ELF-1 (cell line): ENCODE data around the gene TMEM63B.
"Not testable (repeated sequence)": the region's sequence is repeated elsewhere in the genome, so short reads cannot be mapped to it uniquely, and the experiment has no call there.

ENCODE experiments used
- DNase-seq: peaks from one replicate; pipeline ENCODE4 v3.0.0-alpha.2; 2016; ENCODE audit warnings: low read depth, low spot score

TMEM63B gene

DNA sequence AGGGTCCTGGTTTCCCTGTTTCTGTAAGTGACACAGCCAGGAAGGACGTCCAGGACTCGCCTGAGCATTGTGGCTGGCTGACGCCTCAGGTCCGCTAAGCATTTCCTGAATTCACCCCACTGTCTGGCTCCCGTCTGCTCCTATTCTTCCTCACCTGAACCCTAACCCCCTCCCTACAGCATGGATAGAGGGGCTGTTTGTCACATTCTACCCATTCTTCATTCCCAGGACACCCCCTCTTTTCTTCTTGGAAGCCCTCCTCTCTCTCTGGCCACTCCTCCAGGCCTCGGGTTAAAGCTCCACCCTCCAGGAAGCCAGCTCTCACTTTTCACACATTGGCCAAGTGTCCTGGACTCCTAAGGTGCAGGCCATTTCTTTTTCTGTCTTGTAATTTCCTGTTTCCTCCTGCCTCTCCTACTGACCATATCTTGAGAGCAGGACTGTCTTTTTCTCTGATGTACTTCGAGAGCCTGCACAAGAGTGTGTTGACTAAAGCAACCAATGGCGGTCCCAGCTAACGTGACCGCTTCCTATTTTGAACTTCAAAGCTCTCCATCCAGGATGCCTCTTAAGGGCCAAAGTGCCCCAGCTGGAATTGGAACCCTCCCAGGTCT lies 65.2 kb downstream of the TMEM63B start:
- peak; percentile 24 for DNase-seq

GRCh38 chr6:44193307-44193910 lies 66.1 kb downstream of the TMEM63B start:
- DNase-seq, result no peak

DNA sequence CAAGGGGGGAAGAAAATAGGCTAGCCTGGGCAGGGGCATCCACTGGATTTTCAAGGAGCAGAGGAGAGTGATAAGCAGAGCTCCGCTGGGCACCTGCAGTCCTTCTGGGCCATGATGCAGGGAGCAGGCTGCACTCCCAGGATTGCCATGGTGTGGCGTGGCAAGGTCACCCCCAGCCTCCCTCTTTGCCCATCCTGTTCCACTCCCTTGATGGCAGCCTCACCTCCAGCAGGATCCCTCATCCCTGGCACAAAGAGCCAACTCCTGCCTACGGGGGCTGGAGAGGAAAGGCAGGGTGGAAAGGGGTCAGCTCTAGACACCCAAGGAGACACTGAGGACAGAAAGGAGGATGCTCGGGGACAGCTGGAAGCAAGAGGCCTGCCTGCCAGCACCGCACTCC lies 67.0 kb downstream of the TMEM63B start:
- no peak for DNase-seq

- DNase-seq, result not testable (repeated sequence)
Observed at GRCh38 chr6:44196351-44196750, 69.0 kb downstream of the TMEM63B start.

- no peak for DNase-seq
Observed at GRCh38 chr6:44198684-44199083, 71.3 kb downstream of the TMEM63B start.

- DNase-seq, result no peak
Observed at GRCh38 chr6:44199883-44200282, 72.5 kb downstream of the TMEM63B start.

DNA sequence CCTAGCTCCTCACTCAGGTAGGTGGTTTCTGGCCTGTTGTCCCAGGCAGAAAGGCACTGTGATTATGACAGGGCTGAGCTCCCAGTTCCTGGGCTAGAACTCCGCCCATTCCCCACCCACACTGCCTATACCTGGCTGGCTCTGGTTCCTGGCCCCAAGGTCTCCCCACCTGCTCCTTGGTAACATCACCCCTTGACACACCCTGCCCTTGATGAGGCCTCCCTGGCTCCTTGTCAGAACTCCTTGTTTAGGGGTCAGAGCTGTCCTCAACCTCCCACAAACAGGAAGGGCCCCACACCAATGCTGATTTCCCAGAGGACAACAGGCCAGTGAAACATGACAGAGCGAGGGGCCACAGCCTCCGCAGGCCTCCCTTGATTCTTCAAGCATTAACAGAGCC lies 73.8 kb downstream of the TMEM63B start:
- no peak for DNase-seq

GRCh38 chr6:44201638-44202303 lies 74.4 kb downstream of the TMEM63B start:
- peak; percentile 19 for DNase-seq

DNA sequence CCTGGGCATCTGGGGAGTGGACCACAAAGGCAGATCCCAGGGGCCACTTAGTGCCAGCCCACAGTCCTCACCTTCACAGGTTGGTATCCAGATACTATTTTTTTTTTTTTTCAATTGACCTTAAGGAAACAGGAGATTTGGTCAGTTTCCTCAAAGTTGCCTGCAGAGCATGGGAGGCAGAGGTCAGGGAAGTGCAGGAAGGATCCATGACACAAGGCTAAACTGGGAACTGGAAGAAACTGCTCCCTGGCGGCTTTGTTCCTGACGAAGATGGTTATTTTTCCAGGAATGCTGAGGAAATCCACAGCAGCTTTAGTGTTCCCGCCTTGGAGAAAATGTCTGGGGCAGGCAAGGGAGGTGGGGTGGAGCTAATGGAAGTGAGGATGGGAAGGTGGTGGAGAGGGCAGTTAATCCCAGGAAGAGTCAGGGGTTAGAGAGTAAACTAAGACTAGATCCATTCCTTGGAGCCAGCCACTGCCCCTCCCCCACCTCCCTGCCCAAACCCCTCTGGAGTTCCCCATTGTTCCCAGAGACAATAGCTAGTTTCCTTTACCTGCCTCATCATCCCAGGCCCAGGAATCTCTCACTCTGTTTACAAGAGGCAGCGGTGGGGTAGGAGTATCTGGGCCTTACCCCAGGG lies 75.1 kb downstream of the TMEM63B start:
- peak; percentile 88 for DNase-seq

GRCh38 chr6:44202972-44203750 lies 75.8 kb downstream of the TMEM63B start:
- peak; percentile 73 for DNase-seq

DNA sequence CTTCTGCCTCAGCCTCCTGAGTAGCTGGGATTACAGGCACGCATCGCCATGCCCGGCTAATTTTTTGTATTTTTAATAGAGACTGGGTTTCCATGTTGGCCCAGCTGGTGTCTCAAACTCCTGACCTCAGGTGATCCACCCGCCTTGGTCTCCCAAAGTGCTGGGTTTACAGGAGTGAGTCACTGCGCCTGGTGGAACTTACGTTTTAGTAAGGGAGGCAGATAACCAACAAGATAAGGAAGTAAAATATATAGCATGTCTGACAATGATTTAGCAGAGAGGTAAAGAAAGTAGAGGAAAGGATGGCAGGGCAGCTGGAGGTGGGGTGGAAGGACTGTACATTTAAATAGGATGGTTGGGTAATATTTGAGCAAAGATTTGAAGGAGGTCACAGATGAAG lies 76.6 kb downstream of the TMEM63B start:
- peak; percentile 26 for DNase-seq
